HG02571 (cell line): ENCODE measurements around the gene TBL1X.

Source experiments
- ATAC-seq: cut with Tn5 transposase; IDR thresholded peaks from one replicate; pipeline ENCODE4 v1.9.1; 2021; ENCODE audit warnings: mild to moderate bottlenecking, moderate library complexity; ENCODE audit not compliant: unreplicated experiment

TBL1X gene

GRCh38 chrX:9494771-9495170 is 29.9 kb downstream of the TBL1X start:
- ATAC-seq = no peak

GRCh38 chrX:9495496-9495895 is 30.6 kb downstream of the TBL1X start:
- ATAC-seq = no peak

GRCh38 chrX:9498236-9498635 is 33.4 kb downstream of the TBL1X start:
- ATAC-seq = no peak

- no peak for ATAC-seq
These were observed 35.7 kb downstream of the TBL1X start for GRCh38 chrX:9500584-9500983.

GRCh38 chrX:9501362-9501761 is 36.5 kb downstream of the TBL1X start:
- ATAC-seq = no peak

GRCh38 chrX:9503261-9503660 is 38.4 kb downstream of the TBL1X start:
- no peak for ATAC-seq

- ATAC-seq = no peak
These were observed 45.5 kb downstream of the TBL1X start for GRCh38 chrX:9510366-9510765.

- no peak for ATAC-seq
These were observed 46.1 kb downstream of the TBL1X start for GRCh38 chrX:9510980-9511379.

GRCh38 chrX:9515489-9515888 is 50.6 kb downstream of the TBL1X start:
- no peak for ATAC-seq

- no peak for ATAC-seq
These were observed 51.2 kb downstream of the TBL1X start for GRCh38 chrX:9515973-9516538.

GRCh38 chrX:9516635-9517034 is 51.8 kb downstream of the TBL1X start:
- no peak for ATAC-seq

GRCh38 chrX:9518051-9518450 is 53.2 kb downstream of the TBL1X start:
- ATAC-seq = no peak

- ATAC-seq = no peak
These were observed 54.0 kb downstream of the TBL1X start for GRCh38 chrX:9518889-9519288.

GRCh38 chrX:9519546-9520216 is 54.8 kb downstream of the TBL1X start:
- ATAC-seq = no peak

- ATAC-seq = no peak
These were observed 55.3 kb downstream of the TBL1X start for GRCh38 chrX:9520217-9520590.

GRCh38 chrX:9522378-9523155 is 57.7 kb downstream of the TBL1X start:
- ATAC-seq = no peak

- no peak for ATAC-seq
These were observed 60.8 kb downstream of the TBL1X start for GRCh38 chrX:9525511-9526248.

GRCh38 chrX:9526965-9527364 is 62.1 kb downstream of the TBL1X start:
- ATAC-seq = no peak

GRCh38 chrX:9528498-9528897 is 63.6 kb downstream of the TBL1X start:
- no peak for ATAC-seq

- ATAC-seq = no peak
These were observed 64.4 kb downstream of the TBL1X start for GRCh38 chrX:9529223-9529622.

GRCh38 chrX:9530848-9531274 is 66.0 kb downstream of the TBL1X start:
- ATAC-seq = peak; percentile 74
